SK-N-SH (cell line): Measurements from ENCODE around the gene ROPN1L. TPM values are rescaled to one million over a fixed set of nuclear protein-coding genes. Genes with fewer than 3 reads are reported as not detected.

Experiments
- CTCF ChIA-PET: fragments of 300-600, 350-600 bp; formaldehyde crosslinking; extraction: SDS; loops from one replicate; lab custom pipeline; 2021; lab: Yijun Ruan, JAX
- POLR2A ChIA-PET: fragments of 350-600 bp; sonication (Branson Sonifier 250); formaldehyde crosslinking; extraction: SDS; loops from one replicate; lab custom pipeline; 2020; ENCODE audit warnings: antibody characterized with exemption, inconsistent platforms; lab: Yijun Ruan, JAX
- DNase-seq: peaks from one replicate; pipeline ENCODE4 v3.0.0; 2012
- H2AFZ ChIP-seq: fragments of 200-600 bp; sonication (generic); 2 replicates; pipeline ENCODE4 v1.8.1; 2016; ENCODE audit warnings: antibody characterized with exemption, mild to moderate bottlenecking, low read depth
- H3F3A ChIP-seq: fragments of 200-600 bp; sonication (generic); replicated peaks from 2 replicates; pipeline ENCODE3; 2016; ENCODE audit warnings: antibody characterized with exemption, mild to moderate bottlenecking; ENCODE audit not compliant: insufficient read depth
- H3K27ac ChIP-seq, 2 experiments: fragments of 200-500 bp in 1 of 2; fragments of 200-600 bp in 1 of 2; sonication (Bioruptor generic) in 1 of 2; sonication (generic), shearing (Covaris generic) in 1 of 2; 2 replicates each; pipeline versions ENCODE4 v1.5.1 to v1.6.1; 2014 to 2016; ENCODE audit warnings: low read depth in 2 of 2, inconsistent platforms in 1 of 2, low read length in 1 of 2, mild to moderate bottlenecking in 1 of 2, mixed read lengths in 1 of 2
- H3K27me3 ChIP-seq: fragments of 200-600 bp; sonication (generic), shearing (Covaris generic); 2 replicates; pipeline ENCODE4 v1.6.1; 2016; ENCODE audit warnings: mixed run types; ENCODE audit not compliant: insufficient read depth
- H3K36me3 ChIP-seq, 2 experiments: fragments of 200-500 bp in 1 of 2; fragments of 200-600 bp in 1 of 2; sonication (Bioruptor generic) in 1 of 2; sonication (generic) in 1 of 2; replicated peaks in 1 of 2; 2 replicates each; pipeline versions ENCODE3 to v1.5.1; 2014 to 2016; ENCODE audit warnings: low read length in 1 of 2, mild to moderate bottlenecking in 1 of 2; ENCODE audit not compliant: insufficient read depth in 2 of 2, control insufficient read depth in 1 of 2
- H3K4me1 ChIP-seq, 2 experiments: fragments of 200-500 bp in 1 of 2; fragments of 200-600 bp in 1 of 2; sonication (Bioruptor generic) in 1 of 2; sonication (generic), shearing (Covaris generic) in 1 of 2; 2 replicates each; pipeline versions ENCODE4 v1.5.1 to v1.6.1; 2014 to 2016; ENCODE audit warnings: low read depth in 1 of 2, low read length in 1 of 2, mixed run types in 1 of 2; ENCODE audit not compliant: insufficient read depth in 2 of 2, control insufficient read depth in 1 of 2
- H3K4me2 ChIP-seq: fragments of 200-600 bp; sonication (generic), shearing (Covaris generic); 2 replicates; pipeline ENCODE4 v1.6.1; 2017; ENCODE audit warnings: mixed run types
- H3K4me3 ChIP-seq, 2 experiments: fragments of 200-500 bp in 1 of 2; fragments of 200-600 bp in 1 of 2; sonication (Bioruptor generic) in 1 of 2; sonication (generic), shearing (Covaris generic) in 1 of 2; 2 replicates each; pipeline versions ENCODE4 v1.5.1 to v1.8.1; 2014 to 2016; ENCODE audit warnings: low read depth in 2 of 2, inconsistent platforms in 1 of 2, low read length in 1 of 2, mild to moderate bottlenecking in 1 of 2, mixed read lengths in 1 of 2, moderate library complexity in 1 of 2
- H3K79me2 ChIP-seq: fragments of 200-600 bp; sonication (generic); 2 replicates; pipeline ENCODE4 v1.8.1; 2017; ENCODE audit warnings: mild to moderate bottlenecking; ENCODE audit not compliant: insufficient read depth
- H3K9ac ChIP-seq: fragments of 200-600 bp; sonication (generic); 2 replicates; pipeline ENCODE4 v1.6.1; 2017; ENCODE audit warnings: mixed run types
- H3K9me2 ChIP-seq: fragments of 200-600 bp; sonication (generic); 2 replicates; pipeline ENCODE4 v1.6.1; 2017; ENCODE audit warnings: mixed run types
- H3K9me3 ChIP-seq: fragments of 200-600 bp; sonication (generic); 2 replicates; pipeline ENCODE4 v1.6.1; 2017; ENCODE audit warnings: mixed run types, mild to moderate bottlenecking, moderate library complexity
- H4K20me1 ChIP-seq: fragments of 200-600 bp; sonication (generic); 2 replicates; pipeline ENCODE4 v1.6.1; 2017; ENCODE audit warnings: mild to moderate bottlenecking, mixed run types; ENCODE audit not compliant: insufficient read depth
- CTCF ChIP-seq: fragments of 200-600 bp; sonication (generic); IDR thresholded peaks from 2 replicates; pipeline ENCODE4 v1.6.1; 2017; ENCODE audit warnings: antibody characterized with exemption, mild to moderate bottlenecking, moderate library complexity
- FOXJ3 ChIP-seq: sonication (generic); formaldehyde crosslinking; IDR thresholded peaks from 2 replicates; pipeline ENCODE4 v1.5.1; 2020; ENCODE audit warnings: mild to moderate bottlenecking, missing genetic modification reagents
- MEF2A ChIP-seq: IDR thresholded peaks from 2 replicates; pipeline ENCODE4 v1.4.0; 2012; ENCODE audit warnings: low read depth, borderline replicate concordance
- PBX3 ChIP-seq: IDR thresholded peaks from 2 replicates; pipeline ENCODE4; 2012
- POLR2AphosphoS5 ChIP-seq: IDR thresholded peaks from 2 replicates; pipeline ENCODE4 v1.6.1; 2012; ENCODE audit warnings: low read depth, low read length
- RFX5 ChIP-seq: IDR thresholded peaks from 2 replicates; pipeline ENCODE4 v1.6.1; 2012; ENCODE audit warnings: mild to moderate bottlenecking, improper control_type of control experiment, low read length
- SMC3 ChIP-seq: IDR thresholded peaks from 2 replicates; pipeline ENCODE4 v1.6.1; 2012; ENCODE audit warnings: low read depth, low read length, improper control_type of control experiment
- TAF1 ChIP-seq: IDR thresholded peaks from 2 replicates; pipeline ENCODE4 v1.6.1; 2012; ENCODE audit warnings: low read depth, mild to moderate bottlenecking, low read length, moderate library complexity, borderline replicate concordance
- USF1 ChIP-seq: IDR thresholded peaks from 2 replicates; pipeline ENCODE4 v1.4.0; 2012; ENCODE audit warnings: low read depth, borderline replicate concordance
- USF2 ChIP-seq: fragments of 150-350 bp; IDR thresholded peaks from 2 replicates; pipeline ENCODE4 v1.6.1; 2017; ENCODE audit warnings: antibody characterized with exemption, low read length, low read depth, borderline replicate concordance
- ZBTB33 ChIP-seq: IDR thresholded peaks from 2 replicates; pipeline ENCODE4 v1.4.0; 2012; ENCODE audit warnings: low read depth, borderline replicate concordance
- WGBS: methylation state at CpG from one replicate; pipeline ENCODE4 v1.1.6; 2017; ENCODE audit warnings: low lambda C conversion rate; 5-methylcytosine and 5-hydroxymethylcytosine counted together
- polyA plus RNA-seq, 3 experiments: library from polyadenylated mRNA; depleted of rRNA; stranded (reverse); fragments of >200 nt; gene quantifications; 2 replicates each; pipeline ENCODE4 v1.2.3, GENCODE V29; 2012

The ROPN1L gene
- polyA plus RNA-seq, 1 of the 3 experiments (the other 2 are of a cell fraction), result 0.31 TPM

GRCh38 chr5:10509575-10509974, 67.9 kb downstream of the ROPN1L start:
- Histone ChIP-seq H2AFZ (no peak overlapping the region), H3K4me2 (no peak overlapping the region)
- POLR2A ChIA-PET, result no interaction called here

More at GRCh38 chr5:10509575-10509974, 67.9 kb downstream of the ROPN1L start:
- no peak for DNase-seq
- TF ChIP-seq SMC3 (no peak), MEF2A (no peak), CTCF (no peak), ZBTB33 (no peak), USF2 (no peak), TAF1 (no peak), RFX5 (no peak), USF1 (no peak), PBX3 (no peak), POLR2AphosphoS5 (no peak), FOXJ3 (CRISPR knock-in tag) (no peak)
- WGBS, result 82% methylated on average over 9 of the region's 9 CpGs
- CTCF ChIA-PET, result no interaction called here
- Histone ChIP-seq H3K9me2 (no peaks in the 10 kb centered on the region), H3K9ac (no peak overlapping the region), H3K27me3 (no peaks in the 10 kb centered on the region), H4K20me1 (no peaks in the 10 kb centered on the region), H3F3A (peaks cover 14% of the 10 kb centered on the region), H3K79me2 (no peaks in the 10 kb centered on the region), H3K27ac (no peak overlapping the region), H3K4me1 (peaks cover 2 to 10% of the 10 kb centered on the region in 2 experiments; a peak in 3 of 4 replicates), H3K36me3 (no peaks in the 10 kb centered on the region), H3K4me3 (no peak overlapping the region), H3K9me3 (no peaks in the 10 kb centered on the region)
